DMS53 treated with DMSO at 0.1 percent for 48 hours (cell line): ENCODE data around the gene ADPRHL1.
"Not testable (repeated sequence)": the region's sequence is repeated elsewhere in the genome, so short reads cannot be mapped to it uniquely, and the experiment has no call there.

ENCODE experiments used
- DNase-seq: peaks from one replicate; lab custom pipeline; 2025; ENCODE audit not compliant: unreplicated experiment; lab: John Stamatoyannopoulos, UW

Gene ADPRHL1

GRCh38 chr13:113479179-113479578 is 25.9 kb upstream of the ADPRHL1 start:
- DNase-seq = no peak

GRCh38 chr13:113477724-113478123 is 24.4 kb upstream of the ADPRHL1 start:
- no peak for DNase-seq

GRCh38 chr13:113476811-113477210 is 23.5 kb upstream of the ADPRHL1 start:
- no peak for DNase-seq

- no peak for DNase-seq
Observed at GRCh38 chr13:113475911-113476310, 22.6 kb upstream of the ADPRHL1 start.

- DNase-seq = no peak
Observed at GRCh38 chr13:113475280-113475679, 22.0 kb upstream of the ADPRHL1 start.

- DNase-seq = no peak
Observed at GRCh38 chr13:113474179-113474578, 20.9 kb upstream of the ADPRHL1 start.

GRCh38 chr13:113472355-113473025 is 19.2 kb upstream of the ADPRHL1 start:
- DNase-seq = no peak

- DNase-seq = no peak
Observed at GRCh38 chr13:113471844-113472243, 18.6 kb upstream of the ADPRHL1 start.

- not testable (repeated sequence) for DNase-seq
Observed at GRCh38 chr13:113470635-113471163, 17.4 kb upstream of the ADPRHL1 start.

- no peak for DNase-seq
Observed at GRCh38 chr13:113470073-113470472, 16.8 kb upstream of the ADPRHL1 start.

GRCh38 chr13:113469582-113469981 is 16.3 kb upstream of the ADPRHL1 start:
- DNase-seq = no peak

GRCh38 chr13:113468472-113469201 is 15.3 kb upstream of the ADPRHL1 start:
- DNase-seq = no peak

GRCh38 chr13:113468029-113468428 is 14.7 kb upstream of the ADPRHL1 start:
- DNase-seq = no peak

GRCh38 chr13:113466383-113466782 is 13.1 kb upstream of the ADPRHL1 start:
- DNase-seq = no peak

- DNase-seq = no peak
Observed at GRCh38 chr13:113465300-113465699, 12.0 kb upstream of the ADPRHL1 start.

- no peak for DNase-seq
Observed at GRCh38 chr13:113464476-113464875, 11.2 kb upstream of the ADPRHL1 start.

GRCh38 chr13:113461022-113461751 is 7.9 kb upstream of the ADPRHL1 start:
- no peak for DNase-seq

GRCh38 chr13:113460599-113460998 is 7.3 kb upstream of the ADPRHL1 start:
- DNase-seq = no peak

- DNase-seq = no peak
Observed at GRCh38 chr13:113460064-113460555, 6.8 kb upstream of the ADPRHL1 start.

GRCh38 chr13:113458253-113459065 is 5.2 kb upstream of the ADPRHL1 start:
- DNase-seq = no peak

- DNase-seq = no peak
Observed at GRCh38 chr13:113457510-113457909, 4.2 kb upstream of the ADPRHL1 start.
